Activated naive CD4-positive, alpha-beta T cell treated with anti-CD3 and anti-CD28 coated beads, Interleukin-2, amount 50 U/mL, for 72 hours (primary cell): ENCODE results near the gene AGGF1. TPM values are rescaled to one million over a fixed set of nuclear protein-coding genes. Genes with fewer than 3 reads are reported as not detected.
"Not testable (repeated sequence)": the region's sequence is repeated elsewhere in the genome, so short reads cannot be mapped to it uniquely, and the experiment has no call there.

ENCODE experiments used
- ATAC-seq, 2 donors: fragments of 150-1000 bp; cut with Tn5 transposase; 2 replicates each; pipeline ENCODE4 v1.10.0; 2021; ENCODE audit warnings: mild to moderate bottlenecking in 2 of 2, moderate library complexity in 2 of 2
- DNase-seq, 2 donors: peaks; one replicate each; pipeline ENCODE4 v3.0.0; 2021 to 2022; ENCODE audit warnings: low spot score in 2 of 2
- H3K27ac Mint-ChIP-seq, 2 donors: one replicate each; pipeline ENCODE4 v1.8.0; 2022; ENCODE audit warnings: mild to moderate bottlenecking in 2 of 2, mixed read lengths in 2 of 2
- H3K36me3 Mint-ChIP-seq, 2 donors: one replicate each; pipeline ENCODE4 v1.8.0; 2022; ENCODE audit warnings: mixed read lengths in 2 of 2
- H3K9me3 Mint-ChIP-seq, 2 donors: one replicate each; pipeline ENCODE4 v1.8.0; 2022; ENCODE audit warnings: mixed read lengths in 2 of 2
- total RNA-seq, 2 donors: library from RNA; stranded (reverse); gene quantifications; one replicate each; pipeline ENCODE4 v1.2.3, GENCODE V29; 2022

The AGGF1 gene, protein sequence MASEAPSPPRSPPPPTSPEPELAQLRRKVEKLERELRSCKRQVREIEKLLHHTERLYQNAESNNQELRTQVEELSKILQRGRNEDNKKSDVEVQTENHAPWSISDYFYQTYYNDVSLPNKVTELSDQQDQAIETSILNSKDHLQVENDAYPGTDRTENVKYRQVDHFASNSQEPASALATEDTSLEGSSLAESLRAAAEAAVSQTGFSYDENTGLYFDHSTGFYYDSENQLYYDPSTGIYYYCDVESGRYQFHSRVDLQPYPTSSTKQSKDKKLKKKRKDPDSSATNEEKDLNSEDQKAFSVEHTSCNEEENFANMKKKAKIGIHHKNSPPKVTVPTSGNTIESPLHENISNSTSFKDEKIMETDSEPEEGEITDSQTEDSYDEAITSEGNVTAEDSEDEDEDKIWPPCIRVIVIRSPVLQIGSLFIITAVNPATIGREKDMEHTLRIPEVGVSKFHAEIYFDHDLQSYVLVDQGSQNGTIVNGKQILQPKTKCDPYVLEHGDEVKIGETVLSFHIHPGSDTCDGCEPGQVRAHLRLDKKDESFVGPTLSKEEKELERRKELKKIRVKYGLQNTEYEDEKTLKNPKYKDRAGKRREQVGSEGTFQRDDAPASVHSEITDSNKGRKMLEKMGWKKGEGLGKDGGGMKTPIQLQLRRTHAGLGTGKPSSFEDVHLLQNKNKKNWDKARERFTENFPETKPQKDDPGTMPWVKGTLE
- 10 to 100 TPM; 19.6 to 25.6 TPM for total RNA-seq

DNA sequence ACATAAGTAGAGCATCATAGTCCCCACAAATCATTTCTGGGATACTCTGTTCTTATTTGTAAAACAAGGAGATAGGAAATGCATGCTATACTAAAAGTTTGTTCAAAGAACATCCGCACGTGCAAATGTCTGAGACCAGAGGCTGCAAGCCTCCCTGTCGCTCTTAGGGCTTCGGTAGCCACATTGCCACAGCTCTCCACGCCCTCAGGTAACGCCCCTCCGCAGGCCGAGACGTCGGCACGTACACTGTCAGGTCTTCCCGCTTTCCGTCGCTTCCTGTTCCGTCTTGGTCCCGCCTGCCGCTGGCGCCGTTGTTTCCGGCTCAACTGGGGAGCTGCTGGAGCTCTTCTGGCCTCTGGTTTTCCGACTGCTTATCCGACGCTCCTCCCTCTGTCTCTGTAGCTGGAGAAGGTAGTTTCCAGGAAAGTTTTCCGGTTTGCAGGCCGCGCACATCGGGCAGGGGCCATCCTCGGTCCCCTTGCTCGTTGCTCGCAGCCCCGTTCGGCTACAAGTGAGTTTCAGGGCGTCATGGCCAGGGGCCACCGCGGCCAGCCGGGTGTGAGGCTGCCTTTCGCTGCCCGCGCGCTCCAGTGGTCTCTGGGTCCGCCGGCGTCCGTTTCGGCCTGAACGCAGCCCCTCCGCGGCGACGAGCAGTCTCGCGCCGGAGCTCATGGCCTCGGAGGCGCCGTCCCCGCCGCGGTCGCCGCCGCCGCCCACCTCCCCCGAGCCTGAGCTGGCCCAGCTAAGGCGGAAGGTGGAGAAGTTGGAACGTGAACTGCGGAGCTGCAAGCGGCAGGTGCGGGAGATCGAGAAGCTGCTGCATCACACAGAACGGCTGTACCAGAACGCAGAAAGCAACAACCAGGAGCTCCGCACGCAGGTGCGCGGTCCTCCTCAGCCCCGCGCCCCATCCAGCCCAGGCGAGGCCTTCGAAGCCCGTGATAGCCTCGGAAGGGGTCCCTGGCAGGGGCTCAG is at the start of gene AGGF1:
Gene AGGF1 (plus strand): TSS at position 308 of the 975 bp plus-strand sequence. CDS start 363 bp downstream, at position 671.
- DNase-seq (peak; percentile 85 to 88), ATAC-seq (peak; percentile 99 to 100)
- H3K9me3 Mint-ChIP-seq: peaks cover 19 to 21% of the 10 kb centered on the region in 2 donors
- peak within 1 kb of the TSS; percentile 93 to 99 for H3K27ac Mint-ChIP-seq
- H3K36me3 Mint-ChIP-seq: peaks cover 26 to 38% of the 10 kb centered on the region in 2 donors

DNA sequence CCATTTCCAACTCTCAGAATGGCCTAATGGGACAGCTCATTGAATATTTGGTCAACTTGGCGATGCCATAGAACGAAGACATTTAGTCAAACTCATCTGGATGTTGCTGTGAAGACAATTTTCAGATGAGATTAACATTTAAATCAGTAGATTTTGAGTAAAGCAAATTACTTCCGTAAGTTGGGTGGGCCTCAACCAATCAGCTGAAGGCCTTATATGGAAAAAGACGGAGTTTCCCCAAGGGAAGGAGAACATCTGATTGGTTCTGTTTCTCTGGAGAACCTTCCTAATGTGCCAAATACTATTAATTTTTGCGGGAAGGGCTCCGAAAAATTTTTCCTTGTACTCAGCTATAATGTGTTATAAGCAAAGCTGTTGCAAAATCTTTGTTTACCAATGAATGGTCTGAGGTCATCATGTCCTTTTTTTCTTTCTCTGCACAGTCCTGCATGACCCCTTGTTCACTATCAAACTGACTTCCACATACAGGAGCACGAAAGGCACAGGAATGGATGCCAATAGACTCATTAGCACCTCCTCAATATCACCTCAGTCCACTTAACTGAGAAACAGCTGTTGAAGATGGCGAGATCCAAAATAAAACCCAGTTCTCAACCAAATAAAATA is 49.6 kb upstream of the AGGF1 start:
- no peak overlapping the region for H3K27ac Mint-ChIP-seq
- H3K9me3 Mint-ChIP-seq: no peaks in the 10 kb centered on the region
- ATAC-seq (no peak), DNase-seq (no peak)
- H3K36me3 Mint-ChIP-seq: no peaks in the 10 kb centered on the region

DNA sequence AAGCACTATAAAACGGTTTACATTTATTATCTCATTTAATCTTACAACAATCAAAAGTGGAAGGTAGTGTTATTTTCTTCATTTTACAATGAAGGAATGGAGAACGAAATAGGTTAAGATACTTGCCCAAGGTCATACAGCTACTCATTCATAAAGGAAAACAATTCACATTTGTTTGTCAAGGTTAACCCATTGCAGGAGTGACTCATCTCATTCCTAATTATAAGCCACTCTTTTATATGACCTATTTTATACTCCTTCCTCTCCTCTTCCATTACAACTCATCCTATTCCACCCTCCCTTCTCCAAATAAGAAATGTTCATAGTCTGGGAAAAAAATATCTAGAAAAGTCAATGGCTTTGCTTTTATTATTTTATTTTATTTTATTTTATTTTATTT is 47.8 kb upstream of the AGGF1 start:
- DNase-seq (no peak), ATAC-seq (no peak)
- no peaks in the 10 kb centered on the region for H3K36me3 Mint-ChIP-seq
- H3K27ac Mint-ChIP-seq: no peak overlapping the region
- no peaks in the 10 kb centered on the region for H3K9me3 Mint-ChIP-seq

DNA sequence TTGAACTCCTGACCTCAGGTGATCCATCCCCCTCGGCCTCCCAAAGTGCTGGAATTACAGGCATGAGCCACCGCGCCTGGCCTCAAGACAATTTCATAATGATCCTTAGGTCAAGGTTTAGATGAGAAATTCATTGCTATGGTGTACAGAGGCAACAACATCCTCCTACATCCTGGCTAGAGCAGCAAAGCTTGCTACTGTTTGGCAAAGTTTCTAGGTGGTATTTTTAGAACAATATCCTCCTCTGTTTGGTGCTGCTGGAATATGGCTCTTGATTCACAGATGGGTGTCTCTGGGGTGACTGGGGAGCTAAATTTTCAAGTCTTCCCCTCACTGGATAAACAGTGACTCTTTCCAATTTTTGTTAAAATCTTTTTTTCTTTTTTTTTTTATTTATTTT is 46.7 kb upstream of the AGGF1 start:
- no peaks in the 10 kb centered on the region for H3K9me3 Mint-ChIP-seq
- no peak overlapping the region for H3K27ac Mint-ChIP-seq
- DNase-seq (no peak), ATAC-seq (no peak)
- no peaks in the 10 kb centered on the region for H3K36me3 Mint-ChIP-seq

DNA sequence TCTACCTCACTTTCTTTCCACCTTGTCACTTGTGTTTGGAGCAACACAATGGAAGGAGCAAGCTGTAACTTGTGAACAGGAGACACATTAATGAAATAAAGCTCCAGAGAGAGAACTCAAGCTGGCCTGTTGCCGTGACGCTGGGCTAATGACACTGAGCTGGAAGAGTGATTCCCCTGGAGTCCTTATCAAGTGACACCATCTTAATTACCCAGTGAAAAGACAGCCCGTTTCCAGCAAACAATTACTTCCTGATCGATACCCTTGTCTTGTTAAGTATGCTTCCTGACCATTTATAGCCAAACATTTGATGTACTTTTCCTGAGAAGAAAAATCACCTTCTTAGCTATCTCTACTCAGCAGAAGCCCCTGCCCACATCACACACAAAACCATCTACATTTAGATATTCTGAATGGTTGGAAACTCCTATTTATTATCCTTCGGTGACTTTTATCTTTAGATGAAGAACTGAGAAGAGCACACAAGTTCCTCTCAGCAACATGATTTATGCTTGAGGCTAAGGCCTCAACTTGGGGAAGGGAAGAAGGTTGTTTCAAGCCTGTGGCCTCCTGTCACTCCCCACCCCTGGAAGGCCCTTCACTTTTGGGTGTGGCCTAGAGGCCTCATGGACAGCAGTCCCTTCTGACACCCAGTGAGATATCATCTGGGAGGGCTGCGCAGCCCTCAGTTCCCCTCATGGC is 43.2 kb upstream of the AGGF1 start:
- no peak for ATAC-seq
- no peaks in the 10 kb centered on the region for H3K9me3 Mint-ChIP-seq
- no peak overlapping the region for H3K27ac Mint-ChIP-seq
- H3K36me3 Mint-ChIP-seq: no peaks in the 10 kb centered on the region
- DNase-seq: no peak

DNA sequence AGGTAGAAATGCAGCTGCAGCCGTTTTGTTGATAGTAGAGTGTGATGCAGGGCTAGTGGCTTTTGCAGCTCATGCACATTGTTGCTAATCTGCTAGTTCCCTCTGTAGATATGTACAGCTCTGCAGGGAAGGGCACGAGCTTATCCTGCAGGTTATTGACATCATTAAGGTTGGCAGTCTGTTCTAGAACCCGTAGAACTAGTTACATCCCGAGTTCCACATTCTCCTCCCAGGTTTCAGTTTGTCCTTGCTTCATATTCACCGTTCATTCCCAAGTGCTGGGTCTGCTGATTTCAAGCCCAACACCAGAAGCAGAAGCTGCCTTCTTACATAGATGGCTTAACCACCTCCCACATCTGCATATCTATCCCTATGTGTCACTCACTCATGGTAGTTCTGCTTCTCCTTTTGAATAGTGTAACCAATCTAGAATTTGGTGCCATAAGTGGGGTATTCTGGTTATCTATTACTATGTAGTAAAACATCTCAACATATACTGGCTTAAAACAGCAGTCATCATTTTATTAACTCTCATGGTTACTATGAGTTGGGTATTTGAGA is 39.2 kb upstream of the AGGF1 start:
- ATAC-seq: no peak
- Mint-ChIP-seq H3K9me3 (no peaks in the 10 kb centered on the region), H3K36me3 (no peaks in the 10 kb centered on the region), H3K27ac (no peak overlapping the region)
- no peak for DNase-seq

DNA sequence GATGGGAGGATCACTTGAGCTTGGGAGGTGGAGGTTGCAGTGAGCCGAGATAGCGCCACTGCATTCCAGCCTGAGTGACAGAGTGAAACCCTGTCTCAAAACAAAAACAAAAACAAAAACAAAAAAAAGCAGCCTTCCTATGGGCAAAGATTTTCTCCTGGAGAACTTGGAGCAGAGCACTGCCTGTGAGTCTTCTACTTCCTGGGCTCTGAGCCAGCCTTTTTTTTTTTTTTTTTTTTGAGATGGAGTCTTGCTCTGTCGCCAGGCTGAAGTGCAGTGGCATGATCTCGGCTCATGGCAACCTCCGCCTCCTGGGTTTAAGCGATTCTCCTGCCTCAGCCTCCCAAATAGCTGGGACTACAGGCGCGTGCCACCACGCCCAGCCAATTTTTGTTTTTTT is 36.8 kb upstream of the AGGF1 start:
- not testable (repeated sequence) for DNase-seq, ATAC-seq, H3K36me3 Mint-ChIP-seq, H3K27ac Mint-ChIP-seq, H3K9me3 Mint-ChIP-seq

DNA sequence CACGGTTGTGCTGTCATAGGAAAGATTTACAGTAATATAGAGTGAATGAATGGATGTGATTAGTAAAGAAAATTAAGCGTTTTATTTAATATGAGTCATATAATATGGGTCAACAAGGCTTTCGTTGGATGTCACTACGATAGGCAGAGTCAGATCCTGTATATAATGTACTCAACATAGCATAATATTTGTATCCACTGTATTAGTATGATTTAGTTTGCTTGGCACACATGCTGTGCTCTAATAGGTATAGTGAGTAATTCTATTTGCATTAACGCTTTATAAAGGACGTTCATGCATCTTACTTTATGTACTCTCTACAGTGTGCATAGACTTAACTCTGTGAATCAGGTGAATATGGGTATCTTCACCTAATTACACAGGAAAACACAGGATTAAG is 35.9 kb upstream of the AGGF1 start:
- Mint-ChIP-seq H3K9me3 (no peaks in the 10 kb centered on the region), H3K36me3 (no peaks in the 10 kb centered on the region), H3K27ac (no peak overlapping the region)
- DNase-seq (no peak), ATAC-seq (no peak)

DNA sequence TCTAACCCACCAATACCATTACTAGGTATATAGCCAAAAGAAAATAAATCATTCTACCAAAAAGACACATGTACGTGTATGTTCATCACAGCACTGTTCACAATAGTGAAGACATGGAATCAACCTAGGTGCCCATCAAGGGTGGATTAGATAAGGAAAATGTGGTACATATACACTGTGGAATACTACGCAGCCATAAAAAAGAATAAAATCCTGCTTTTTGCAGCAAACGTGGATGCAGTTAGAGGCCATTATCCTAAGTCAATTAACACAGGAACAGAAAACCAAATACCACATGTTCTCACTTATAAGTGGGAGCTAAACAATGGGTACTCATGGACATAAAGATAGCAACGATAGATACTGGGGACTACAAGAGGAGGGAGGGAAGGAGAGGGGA is 32.0 kb upstream of the AGGF1 start:
- DNase-seq, H3K27ac Mint-ChIP-seq, ATAC-seq, H3K9me3 Mint-ChIP-seq, H3K36me3 Mint-ChIP-seq: not testable (repeated sequence)

DNA sequence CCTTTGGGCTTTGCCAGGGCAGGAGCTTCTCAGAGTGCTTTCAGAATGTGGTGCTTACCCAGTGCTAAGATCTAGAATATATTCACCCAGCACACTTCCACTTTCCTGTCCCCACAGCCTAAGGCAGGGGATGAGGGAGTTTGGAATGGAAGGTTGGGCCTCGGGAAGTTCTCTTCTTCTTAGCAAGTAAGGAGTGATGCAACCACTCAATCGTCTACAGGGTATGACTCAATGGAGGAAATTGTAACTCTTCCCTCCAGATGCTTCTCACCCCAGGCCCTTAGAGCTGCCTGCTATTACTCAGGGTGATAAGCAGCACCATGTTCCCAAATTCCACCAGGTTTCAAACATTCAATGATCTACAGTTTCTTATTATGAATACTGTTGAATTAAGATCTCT is 30.8 kb upstream of the AGGF1 start:
- Mint-ChIP-seq H3K36me3 (no peaks in the 10 kb centered on the region), H3K27ac (peak overlapping the region in 1 of 2 donors; percentile 29), H3K9me3 (no peaks in the 10 kb centered on the region)
- no peak for DNase-seq
- ATAC-seq: no peak

DNA sequence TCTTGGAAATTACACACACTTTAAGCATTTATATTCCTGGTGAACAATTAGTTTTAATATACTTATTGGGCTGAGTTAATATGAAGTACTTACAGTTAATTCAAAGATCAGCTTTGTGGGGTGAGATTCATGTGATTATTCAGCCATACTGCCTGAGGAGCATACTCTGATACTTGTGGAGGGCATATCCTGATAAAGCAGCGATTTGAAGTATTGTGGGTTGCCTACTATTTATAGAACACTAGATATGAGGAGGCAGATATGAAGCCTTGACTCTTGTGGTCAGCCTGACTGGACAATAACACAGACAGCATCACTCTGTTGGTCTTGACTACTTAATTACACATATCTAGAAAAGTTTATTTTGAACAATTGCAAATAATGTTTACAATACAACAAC is 27.0 kb upstream of the AGGF1 start:
- H3K9me3 Mint-ChIP-seq: no peaks in the 10 kb centered on the region
- H3K27ac Mint-ChIP-seq: no peak overlapping the region
- ATAC-seq (no peak), DNase-seq (no peak)
- H3K36me3 Mint-ChIP-seq: no peaks in the 10 kb centered on the region

DNA sequence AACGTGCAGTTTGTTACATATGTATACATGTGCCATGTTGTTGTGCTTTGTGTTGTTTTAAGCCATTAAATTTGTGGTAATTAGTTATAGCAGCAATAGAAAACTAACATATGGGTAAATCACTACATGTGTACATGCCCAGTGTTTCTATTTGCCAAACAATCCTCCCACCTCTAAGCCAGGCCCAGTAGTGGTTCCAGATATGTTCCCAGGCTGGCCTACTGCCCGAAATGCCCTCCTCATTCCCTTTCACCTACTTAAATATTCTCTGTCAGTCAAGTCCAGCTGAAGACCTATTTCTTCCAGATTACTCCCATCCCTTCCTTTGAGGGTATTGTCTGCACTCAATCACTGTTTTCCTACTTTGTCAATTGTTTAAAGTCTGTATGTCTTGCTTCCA is 24.1 kb upstream of the AGGF1 start:
- Mint-ChIP-seq H3K27ac (no peak overlapping the region), H3K36me3 (no peaks in the 10 kb centered on the region), H3K9me3 (no peaks in the 10 kb centered on the region)
- ATAC-seq (no peak), DNase-seq (no peak)

DNA sequence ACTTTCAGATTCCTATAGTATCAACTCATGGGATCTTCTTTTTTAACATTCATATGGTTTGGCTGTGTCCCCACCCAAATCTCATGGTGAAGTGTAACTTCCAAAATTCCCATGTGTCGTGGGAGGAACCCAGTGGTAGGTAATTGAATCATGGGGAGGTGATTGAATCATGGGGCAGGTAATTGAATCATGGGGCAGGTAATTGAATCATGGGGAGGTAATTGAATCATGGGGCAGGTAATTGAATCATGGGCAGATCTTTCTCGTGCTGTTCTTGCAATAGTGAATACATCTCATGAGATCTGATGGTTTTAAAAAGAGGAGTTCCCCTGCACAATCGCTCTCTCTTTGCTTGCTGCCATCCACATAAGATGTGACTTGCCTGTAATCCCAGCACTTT is 21.8 kb upstream of the AGGF1 start:
- no peak overlapping the region for H3K27ac Mint-ChIP-seq
- ATAC-seq: no peak
- H3K36me3 Mint-ChIP-seq: no peaks in the 10 kb centered on the region
- DNase-seq: no peak
- H3K9me3 Mint-ChIP-seq: no peaks in the 10 kb centered on the region

DNA sequence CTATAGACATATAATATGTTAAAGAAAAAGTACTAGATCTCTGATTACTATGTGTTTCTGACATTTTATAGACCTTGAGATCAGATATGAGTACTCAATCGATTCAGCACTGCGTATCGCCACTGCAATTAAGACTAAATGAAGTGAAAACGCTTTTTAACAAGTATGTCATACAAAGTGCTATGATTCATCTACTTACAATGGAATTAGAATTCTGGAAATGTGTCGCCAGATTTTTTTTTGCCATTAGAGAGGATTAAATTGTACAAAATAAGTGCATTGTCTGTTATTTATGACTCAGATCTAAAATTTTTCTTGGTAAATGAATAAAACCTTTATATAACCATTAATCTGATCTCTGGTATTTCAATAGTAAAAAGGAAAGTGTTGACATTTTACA is 20.0 kb upstream of the AGGF1 start:
- no peak overlapping the region for H3K27ac Mint-ChIP-seq
- no peaks in the 10 kb centered on the region for H3K36me3 Mint-ChIP-seq
- no peak for ATAC-seq
- no peak for DNase-seq
- no peaks in the 10 kb centered on the region for H3K9me3 Mint-ChIP-seq

DNA sequence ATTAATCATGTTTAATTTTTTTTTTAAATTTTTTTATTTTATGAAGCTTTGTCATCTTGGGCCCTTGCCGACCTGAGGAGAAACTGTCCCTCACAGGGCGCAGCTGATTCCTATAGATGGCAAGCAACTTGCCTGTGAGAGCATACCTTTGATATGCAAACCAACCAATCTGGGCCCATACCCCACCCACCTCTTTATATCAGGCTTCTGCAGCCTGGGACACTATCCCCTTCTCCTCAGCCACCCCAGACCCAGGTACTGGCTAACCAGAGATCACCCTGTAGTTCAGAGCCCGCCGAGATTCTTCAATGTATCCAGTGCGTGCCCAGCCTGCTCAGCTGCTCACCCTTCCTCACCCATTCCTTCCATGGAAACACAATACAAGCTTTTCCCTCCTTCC is 18.7 kb upstream of the AGGF1 start:
- DNase-seq: no peak
- Mint-ChIP-seq H3K9me3 (no peaks in the 10 kb centered on the region), H3K27ac (no peak overlapping the region), H3K36me3 (no peaks in the 10 kb centered on the region)
- ATAC-seq: no peak

DNA sequence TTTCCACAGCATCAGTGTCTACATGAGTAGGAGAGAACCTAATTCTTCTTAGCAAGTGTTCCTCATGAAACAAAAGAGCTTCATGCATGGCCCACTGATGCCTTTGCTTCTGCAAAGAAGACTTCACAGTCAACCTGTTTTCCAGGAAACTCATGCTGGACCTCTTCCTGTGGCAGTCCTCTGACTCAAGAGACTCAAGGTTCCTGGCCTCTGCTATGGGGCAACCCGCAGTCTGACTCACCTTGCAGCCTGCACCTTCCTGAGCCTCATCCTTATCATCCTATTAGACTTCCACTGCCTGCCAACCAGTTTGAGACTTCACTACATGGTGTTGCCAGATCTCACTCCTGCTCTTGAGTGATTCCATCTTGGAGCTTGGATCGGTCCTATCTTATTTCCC is 17.6 kb upstream of the AGGF1 start:
- Mint-ChIP-seq H3K9me3 (no peaks in the 10 kb centered on the region), H3K27ac (no peak overlapping the region), H3K36me3 (no peaks in the 10 kb centered on the region)
- peak; percentile 43 to 63 for ATAC-seq
- no peak for DNase-seq
